HEK293 (cell line): Measurements from ENCODE around the gene SUPT4H1.
A peak's percentile ranks its signal among the peaks of the same experiment; 100 is the strongest.

Experiments
- EGR2 ChIP-seq: fragments of 450-650 bp; formaldehyde crosslinking; IDR thresholded peaks from 2 replicates; pipeline ENCODE4 v1.5.1; 2016; ENCODE audit warnings: low read depth, missing biosample characterization, missing genetic modification characterization
- GLIS2 ChIP-seq: fragments of 450-650 bp; formaldehyde crosslinking; IDR thresholded peaks from 2 replicates; pipeline ENCODE4 v1.5.1; 2016; ENCODE audit warnings: missing biosample characterization, missing genetic modification characterization
- IKZF3 ChIP-seq: fragments of 450-650 bp; IDR thresholded peaks from 2 replicates; pipeline ENCODE4 v1.5.0; 2018; ENCODE audit warnings: missing biosample characterization, mild to moderate bottlenecking, missing genetic modification characterization, moderate library complexity
- PRDM1 ChIP-seq: fragments of 450-650 bp; formaldehyde crosslinking; IDR thresholded peaks from 2 replicates; pipeline ENCODE4; 2016; ENCODE audit warnings: missing biosample characterization, missing genetic modification characterization
- RBAK ChIP-seq: fragments of 450-650 bp; formaldehyde crosslinking; IDR thresholded peaks from 2 replicates; pipeline ENCODE4 v1.5.1; 2016; ENCODE audit warnings: missing biosample characterization, missing genetic modification characterization
- SP3 ChIP-seq: fragments of 450-650 bp; formaldehyde crosslinking; IDR thresholded peaks from 2 replicates; pipeline ENCODE4 v1.5.1; 2016; ENCODE audit warnings: missing biosample characterization, missing genetic modification characterization
- ZBTB17 ChIP-seq: fragments of 450-650 bp; formaldehyde crosslinking; IDR thresholded peaks from 2 replicates; pipeline ENCODE4 v1.5.1; 2016; ENCODE audit warnings: missing biosample characterization, missing genetic modification characterization
- ZBTB21 ChIP-seq: fragments of 450-650 bp; formaldehyde crosslinking; IDR thresholded peaks from 2 replicates; pipeline ENCODE4 v1.5.1; 2017; ENCODE audit warnings: missing biosample characterization, missing genetic modification characterization
- ZBTB7A ChIP-seq: fragments of 450-650 bp; formaldehyde crosslinking; IDR thresholded peaks from 2 replicates; pipeline ENCODE4 v1.5.1; 2016; ENCODE audit warnings: low read depth, missing biosample characterization, missing genetic modification characterization
- ZFHX2 ChIP-seq: fragments of 450-650 bp; formaldehyde crosslinking; conservative IDR thresholded peaks from 2 replicates; pipeline ENCODE4 v1.5.1; 2016; ENCODE audit warnings: missing biosample characterization, missing genetic modification characterization
- ZFP37 ChIP-seq: fragments of 450-650 bp; formaldehyde crosslinking; IDR thresholded peaks from 2 replicates; pipeline ENCODE4 v1.5.1; 2016; ENCODE audit warnings: missing biosample characterization, missing genetic modification characterization
- ZFP41 ChIP-seq: fragments of 450-650 bp; formaldehyde crosslinking; IDR thresholded peaks from 2 replicates; pipeline ENCODE4 v1.5.1; 2016; ENCODE audit warnings: missing biosample characterization, missing genetic modification characterization, borderline replicate concordance
- ZNF132 ChIP-seq: fragments of 450-650 bp; formaldehyde crosslinking; IDR thresholded peaks from 2 replicates; pipeline ENCODE4 v1.5.1; 2017; ENCODE audit warnings: missing biosample characterization, missing genetic modification characterization, borderline replicate concordance
- ZNF133 ChIP-seq: fragments of 450-650 bp; formaldehyde crosslinking; IDR thresholded peaks from 2 replicates; pipeline ENCODE4 v1.5.1; 2016; ENCODE audit warnings: missing biosample characterization, missing genetic modification characterization
- ZNF138 ChIP-seq: fragments of 450-650 bp; formaldehyde crosslinking; IDR thresholded peaks from 2 replicates; pipeline ENCODE4 v1.5.1; 2016; ENCODE audit warnings: missing biosample characterization, missing genetic modification characterization, borderline replicate concordance
- ZNF221 ChIP-seq: fragments of 450-650 bp; formaldehyde crosslinking; IDR thresholded peaks from 2 replicates; pipeline ENCODE4 v1.5.1; 2017; ENCODE audit warnings: missing biosample characterization, missing genetic modification characterization, borderline replicate concordance
- ZNF24 ChIP-seq: fragments of 450-650 bp; formaldehyde crosslinking; IDR thresholded peaks from 2 replicates; pipeline ENCODE4 v1.5.1; 2016; ENCODE audit warnings: missing biosample characterization, missing genetic modification characterization
- ZNF335 ChIP-seq: fragments of 450-650 bp; formaldehyde crosslinking; conservative IDR thresholded peaks from 2 replicates; pipeline ENCODE4 v1.5.1; 2016; ENCODE audit warnings: missing biosample characterization, missing genetic modification characterization
- ZNF341 ChIP-seq: fragments of 450-650 bp; formaldehyde crosslinking; IDR thresholded peaks from 2 replicates; pipeline ENCODE4; 2016; ENCODE audit warnings: low read depth, missing biosample characterization, missing genetic modification characterization
- ZNF404 ChIP-seq: fragments of 450-650 bp; formaldehyde crosslinking; IDR thresholded peaks from 2 replicates; pipeline ENCODE4 v1.5.1; 2017; ENCODE audit warnings: missing biosample characterization, missing genetic modification characterization
- ZNF449 ChIP-seq: fragments of 450-650 bp; formaldehyde crosslinking; IDR thresholded peaks from 2 replicates; pipeline ENCODE4 v1.5.1; 2017; ENCODE audit warnings: missing biosample characterization, mild to moderate bottlenecking, missing genetic modification characterization, moderate library complexity
- ZNF48 ChIP-seq: fragments of 450-650 bp; formaldehyde crosslinking; IDR thresholded peaks from 2 replicates; pipeline ENCODE4 v1.5.1; 2016; ENCODE audit warnings: missing biosample characterization, missing genetic modification characterization
- ZNF488 ChIP-seq: fragments of 450-650 bp; formaldehyde crosslinking; IDR thresholded peaks from 2 replicates; pipeline ENCODE4 v1.5.1; 2016; ENCODE audit warnings: missing biosample characterization, missing genetic modification characterization
- ZNF518A ChIP-seq: fragments of 450-650 bp; formaldehyde crosslinking; conservative IDR thresholded peaks from 2 replicates; pipeline ENCODE4 v1.5.1; 2016; ENCODE audit warnings: low read depth, missing biosample characterization, missing genetic modification characterization
- ZNF558 ChIP-seq: fragments of 450-650 bp; formaldehyde crosslinking; IDR thresholded peaks from 2 replicates; pipeline ENCODE4 v1.5.1; 2016; ENCODE audit warnings: missing biosample characterization, missing genetic modification characterization
- ZNF561 ChIP-seq: fragments of 450-650 bp; IDR thresholded peaks from 2 replicates; pipeline ENCODE4 v1.5.1; 2018; ENCODE audit warnings: missing biosample characterization, missing genetic modification characterization, borderline replicate concordance
- ZNF600 ChIP-seq: fragments of 450-650 bp; formaldehyde crosslinking; IDR thresholded peaks from 2 replicates; pipeline ENCODE4 v1.5.1; 2016; ENCODE audit warnings: missing biosample characterization, missing genetic modification characterization
- ZNF626 ChIP-seq: fragments of 450-650 bp; sonication (Bioruptor Pico); formaldehyde crosslinking; IDR thresholded peaks from 2 replicates; pipeline ENCODE4 v1.5.1; 2018; ENCODE audit warnings: missing biosample characterization, missing genetic modification characterization, inconsistent platforms
- ZNF654 ChIP-seq: fragments of 450-650 bp; formaldehyde crosslinking; IDR thresholded peaks from 2 replicates; pipeline ENCODE4 v1.5.1; 2016; ENCODE audit warnings: low read depth, missing biosample characterization, missing genetic modification characterization
- ZNF658 ChIP-seq: fragments of 450-650 bp; formaldehyde crosslinking; IDR thresholded peaks from 2 replicates; pipeline ENCODE4; 2016; ENCODE audit warnings: missing biosample characterization, missing genetic modification characterization
- ZNF677 ChIP-seq: fragments of 450-650 bp; IDR thresholded peaks from 2 replicates; pipeline ENCODE4 v1.5.0; 2018; ENCODE audit warnings: missing biosample characterization, mild to moderate bottlenecking, missing genetic modification characterization, moderate library complexity
- ZNF707 ChIP-seq: fragments of 450-650 bp; formaldehyde crosslinking; IDR thresholded peaks from 2 replicates; pipeline ENCODE4 v1.5.1; 2016; ENCODE audit warnings: missing biosample characterization, missing genetic modification characterization
- ZNF76 ChIP-seq: fragments of 450-650 bp; formaldehyde crosslinking; IDR thresholded peaks from 2 replicates; pipeline ENCODE4; 2016; ENCODE audit warnings: low read depth, missing biosample characterization, missing genetic modification characterization, borderline replicate concordance
- ZNF776 ChIP-seq: fragments of 450-650 bp; formaldehyde crosslinking; IDR thresholded peaks from 2 replicates; pipeline ENCODE4 v1.5.0; 2017; ENCODE audit warnings: missing biosample characterization, missing genetic modification characterization, borderline replicate concordance
- ZNF837 ChIP-seq: fragments of 450-650 bp; formaldehyde crosslinking; IDR thresholded peaks from 2 replicates; pipeline ENCODE4 v1.5.1; 2016; ENCODE audit warnings: missing biosample characterization, missing genetic modification characterization
- ZXDB ChIP-seq: fragments of 450-650 bp; formaldehyde crosslinking; IDR thresholded peaks from 2 replicates; pipeline ENCODE4 v1.5.1; 2016; ENCODE audit warnings: missing biosample characterization, missing genetic modification characterization

The SUPT4H1 gene

GRCh38 chr17:58352596-58353388, 791 bp upstream of the SUPT4H1 start (continued):
- TF ChIP-seq ZNF558 (tag by site-specific recombination) (no peak), ZXDB (tag by site-specific recombination) (no peak; the same call in 1 of the 2 replicates), ZNF488 (tag by site-specific recombination) (no peak), ZNF776 (no peak), ZNF837 (tag by site-specific recombination) (no peak), ZNF133 (no peak), SP3 (tag by site-specific recombination) (no peak), ZFP41 (tag by site-specific recombination) (no peak), ZNF138 (tag by site-specific recombination) (no peak), ZNF404 (tag by site-specific recombination) (no peak), ZNF76 (no peak), ZNF132 (no peak), ZNF341 (tag by site-specific recombination) (no peak), RBAK (tag by site-specific recombination) (no peak), ZNF561 (tag by site-specific recombination) (no peak; the same call in 1 of the 2 replicates), GLIS2 (tag by site-specific recombination) (0 out of 2 replicates have a peak, but pooled peaks have one; percentile 1), ZBTB21 (tag by site-specific recombination) (no peak), ZNF518A (tag by site-specific recombination) (no peak), ZNF48 (tag by site-specific recombination) (no peak), PRDM1 (peak; percentile 41; the same call in 1 of the 2 replicates), ZBTB17 (tag by site-specific recombination) (no peak), EGR2 (tag by site-specific recombination) (no peak), ZNF707 (no peak), ZNF654 (tag by site-specific recombination) (no peak), ZNF626 (tag by site-specific recombination) (no peak), ZFP37 (tag by site-specific recombination) (no peak), ZNF221 (tag by site-specific recombination) (no peak), ZNF24 (tag by site-specific recombination) (no peak), ZNF677 (no peak), ZNF449 (tag by site-specific recombination) (peak; percentile 65; the same call in 1 of the 2 replicates), ZBTB7A (tag by site-specific recombination) (no peak), ZNF600 (tag by site-specific recombination) (no peak), ZNF658 (no peak), ZFHX2 (no peak), IKZF3 (peak; percentile 85), ZNF335 (peak; percentile 13)
